Hematopoietic multipotent progenitor cell (in vitro differentiated cells): Measurements from ENCODE around the gene KLHDC10. TPM values are rescaled to one million over a fixed set of nuclear protein-coding genes. Genes with fewer than 3 reads are reported as not detected.

Experiments used
- small RNA-seq: library from RNA; depleted of rRNA; stranded (forward); fragments of <200 nt; gene quantifications from one replicate; pipeline ENCODE3, GENCODE V24; 2012
- total RNA-seq: library from RNA; depleted of rRNA; stranded (reverse); fragments of >200 nt; gene quantifications from one replicate; pipeline ENCODE4 v1.2.3, GENCODE V29; 2012

KLHDC10 gene
- total RNA-seq, 1 donor, result 17.2 TPM

Small RNA genes within 50 kb of the gene (small RNA-seq; reads per million reads assigned to genes)
- gene RNA5SP245, result not detected

Other genes with a start within 250 kb of the KLHDC10 start
- 29.9 TPM for gene UBE2H, start 117.6 kb upstream of the KLHDC10 start, total RNA-seq
- 15.3 TPM for gene ZC3HC1, start 19.2 kb upstream of the KLHDC10 start, total RNA-seq
- 12.4 TPM for gene TMEM209, start 134.9 kb downstream of the KLHDC10 start, total RNA-seq
- not detected for gene SSMEM1, start 137.3 kb downstream of the KLHDC10 start, total RNA-seq
- gene CPA2, start 196.3 kb downstream of the KLHDC10 start, total RNA-seq, result under 0.01 TPM
- gene CPA4, start 222.6 kb downstream of the KLHDC10 start, total RNA-seq, result not detected